GM21381 (cell line): ENCODE results near the gene SLC15A2.
"Not testable (repeated sequence)": the region's sequence is repeated elsewhere in the genome, so short reads cannot be mapped to it uniquely, and the experiment has no call there.

Experiments used
- ATAC-seq: cut with Tn5 transposase; IDR thresholded peaks from one replicate; pipeline ENCODE4 v1.9.1; 2021; ENCODE audit warnings: mild to moderate bottlenecking, moderate library complexity; ENCODE audit not compliant: unreplicated experiment

SLC15A2 gene, protein sequence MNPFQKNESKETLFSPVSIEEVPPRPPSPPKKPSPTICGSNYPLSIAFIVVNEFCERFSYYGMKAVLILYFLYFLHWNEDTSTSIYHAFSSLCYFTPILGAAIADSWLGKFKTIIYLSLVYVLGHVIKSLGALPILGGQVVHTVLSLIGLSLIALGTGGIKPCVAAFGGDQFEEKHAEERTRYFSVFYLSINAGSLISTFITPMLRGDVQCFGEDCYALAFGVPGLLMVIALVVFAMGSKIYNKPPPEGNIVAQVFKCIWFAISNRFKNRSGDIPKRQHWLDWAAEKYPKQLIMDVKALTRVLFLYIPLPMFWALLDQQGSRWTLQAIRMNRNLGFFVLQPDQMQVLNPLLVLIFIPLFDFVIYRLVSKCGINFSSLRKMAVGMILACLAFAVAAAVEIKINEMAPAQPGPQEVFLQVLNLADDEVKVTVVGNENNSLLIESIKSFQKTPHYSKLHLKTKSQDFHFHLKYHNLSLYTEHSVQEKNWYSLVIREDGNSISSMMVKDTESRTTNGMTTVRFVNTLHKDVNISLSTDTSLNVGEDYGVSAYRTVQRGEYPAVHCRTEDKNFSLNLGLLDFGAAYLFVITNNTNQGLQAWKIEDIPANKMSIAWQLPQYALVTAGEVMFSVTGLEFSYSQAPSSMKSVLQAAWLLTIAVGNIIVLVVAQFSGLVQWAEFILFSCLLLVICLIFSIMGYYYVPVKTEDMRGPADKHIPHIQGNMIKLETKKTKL

DNA sequence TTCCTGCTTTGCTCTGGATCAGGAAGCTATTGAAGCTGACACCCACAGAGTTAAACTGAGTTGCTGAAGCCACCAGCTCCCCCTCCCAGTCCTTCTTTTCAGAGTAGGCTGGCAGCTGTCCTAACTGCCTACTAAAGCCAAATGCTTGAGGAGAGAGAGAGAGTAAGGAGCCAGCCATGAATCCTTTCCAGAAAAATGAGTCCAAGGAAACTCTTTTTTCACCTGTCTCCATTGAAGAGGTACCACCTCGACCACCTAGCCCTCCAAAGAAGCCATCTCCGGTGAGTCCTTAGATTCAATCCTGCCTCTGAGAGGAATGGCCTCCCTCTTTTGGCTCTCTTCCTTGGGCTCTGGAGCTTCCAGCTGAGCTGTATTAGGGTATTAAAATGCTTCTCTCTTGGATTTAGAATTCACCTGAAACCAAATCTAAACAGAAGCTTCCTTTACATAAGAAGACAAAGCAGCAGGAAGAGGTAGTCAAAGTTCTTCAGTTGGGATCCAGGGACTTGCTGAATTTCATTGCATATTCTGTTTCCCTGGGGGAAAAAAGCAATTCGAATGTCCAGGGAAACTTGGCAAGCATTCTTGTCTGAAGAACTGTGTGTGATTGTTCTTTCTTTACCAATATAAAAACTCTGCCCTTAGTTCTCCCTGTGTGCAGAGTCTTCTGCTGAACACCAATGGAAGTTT, at the start of gene SLC15A2:
Gene SLC15A2 (plus strand): TSS at position 101 of the 690 bp plus-strand sequence. CDS start 76 bp downstream, at position 177.
- no peak for ATAC-seq

DNA sequence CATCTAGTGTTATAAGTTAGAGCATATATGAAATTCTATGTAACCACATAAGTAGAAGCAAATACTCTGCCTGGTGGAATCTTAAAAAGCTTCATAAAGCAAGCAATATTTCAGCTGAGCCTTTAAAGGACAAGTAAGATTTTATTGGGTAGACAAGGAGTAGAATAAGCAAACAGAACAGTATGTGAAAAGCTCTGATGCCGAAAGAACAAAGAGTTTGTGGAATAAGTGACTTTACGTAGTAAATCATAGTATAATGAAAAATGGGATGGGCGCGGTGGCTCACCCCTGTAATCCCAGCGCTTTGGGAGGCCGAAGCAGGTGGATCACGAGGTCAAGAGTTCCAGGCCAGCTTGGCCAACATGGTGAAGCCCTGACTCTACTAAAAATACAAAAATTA, 49.3 kb upstream of the SLC15A2 start:
- no peak for ATAC-seq

DNA sequence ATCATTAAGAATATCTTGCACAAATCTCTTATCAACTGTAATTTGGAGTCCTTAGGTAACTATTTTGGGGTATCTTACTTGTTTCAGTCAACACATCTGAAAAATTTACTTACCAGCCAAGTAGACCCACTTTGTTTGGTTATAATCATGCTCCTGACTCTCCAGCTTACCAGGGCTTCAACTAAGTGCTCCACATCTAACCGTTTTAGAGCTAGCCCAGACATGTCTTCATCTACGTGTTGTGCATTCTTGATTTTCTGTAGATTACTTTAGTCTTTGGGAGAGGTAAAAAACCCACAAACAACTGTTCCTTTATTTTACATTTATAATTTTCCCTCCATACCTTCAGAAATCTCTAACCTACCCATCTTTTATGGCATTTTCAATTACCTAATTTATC, 41.9 kb upstream of the SLC15A2 start:
- ATAC-seq = no peak

DNA sequence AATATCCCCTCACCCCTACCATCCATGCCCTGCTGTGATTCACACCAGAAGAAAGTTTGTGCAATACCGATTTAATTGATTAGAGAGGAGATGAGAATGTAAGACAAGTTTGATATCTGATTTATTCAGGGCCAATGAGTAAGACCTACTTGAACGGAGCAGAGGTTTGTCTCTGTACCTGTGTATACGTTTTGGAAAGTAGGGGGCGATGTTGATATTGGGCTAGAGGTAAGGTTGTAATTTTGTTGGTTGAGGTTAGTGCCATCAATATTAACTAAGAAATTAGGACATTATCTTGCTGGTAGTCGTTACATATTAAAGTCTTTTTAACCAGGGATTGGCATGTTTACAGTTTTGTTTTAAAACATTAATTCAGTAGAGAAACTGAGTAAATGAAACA, 38.6 kb upstream of the SLC15A2 start:
- ATAC-seq = no peak

DNA sequence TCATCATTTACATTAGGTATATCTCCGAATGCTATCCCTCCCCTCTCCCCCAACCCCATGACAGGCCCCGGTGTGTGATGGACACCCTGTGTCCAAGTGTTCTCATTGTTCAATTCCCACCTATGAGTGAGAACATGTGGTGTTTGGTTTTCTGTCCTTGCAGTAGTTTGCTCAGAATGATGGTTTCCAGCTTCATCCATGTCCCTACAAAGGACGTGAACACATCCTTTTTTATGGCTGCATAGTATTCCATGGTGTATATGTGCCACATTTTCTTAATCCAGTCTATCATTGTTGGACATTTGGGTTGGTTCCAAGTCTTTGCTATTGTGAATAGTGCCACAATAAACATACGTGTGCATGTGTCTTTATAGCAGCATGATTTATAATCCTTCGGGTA, 36.4 kb upstream of the SLC15A2 start:
- not testable (repeated sequence) for ATAC-seq

DNA sequence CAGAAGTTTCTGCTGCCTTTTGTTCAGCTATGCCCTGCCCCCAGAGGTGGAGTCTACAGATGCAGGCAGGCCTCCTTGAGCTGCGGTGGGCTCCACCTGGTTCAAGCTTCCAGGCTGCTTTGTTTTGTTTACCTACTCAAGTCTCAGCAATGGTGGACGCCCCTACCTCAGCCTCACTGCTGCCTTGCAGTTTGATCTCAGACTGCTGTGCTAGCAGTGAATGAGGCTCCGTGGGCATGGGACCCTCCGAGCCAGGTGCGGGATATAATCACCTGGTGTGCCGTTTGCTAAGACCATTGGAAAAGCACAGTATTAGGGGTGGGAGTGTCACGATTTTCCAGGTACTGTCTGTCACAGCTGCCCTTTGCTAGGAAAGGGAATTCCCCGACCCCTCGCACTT, 31.0 kb upstream of the SLC15A2 start:
- ATAC-seq = not testable (repeated sequence)

DNA sequence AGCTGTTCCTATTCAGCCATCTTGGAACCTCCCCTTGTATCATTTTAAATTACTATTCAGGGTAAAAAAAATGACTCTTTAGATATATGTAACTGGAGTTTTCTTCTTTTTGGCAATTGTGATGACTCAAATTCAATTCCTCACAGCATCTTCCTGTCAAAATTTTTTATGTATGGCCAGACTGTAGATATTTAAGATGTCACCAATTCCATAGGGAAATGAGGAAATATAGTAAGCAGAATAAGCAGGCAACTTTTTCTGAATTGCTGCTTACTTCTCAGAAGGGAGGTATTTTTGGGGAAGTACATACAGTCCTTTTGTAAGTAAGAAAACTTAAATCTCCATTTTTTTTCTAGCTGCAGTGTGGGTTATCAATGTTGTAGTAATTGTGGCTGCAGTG, 30.4 kb upstream of the SLC15A2 start:
- ATAC-seq = no peak

DNA sequence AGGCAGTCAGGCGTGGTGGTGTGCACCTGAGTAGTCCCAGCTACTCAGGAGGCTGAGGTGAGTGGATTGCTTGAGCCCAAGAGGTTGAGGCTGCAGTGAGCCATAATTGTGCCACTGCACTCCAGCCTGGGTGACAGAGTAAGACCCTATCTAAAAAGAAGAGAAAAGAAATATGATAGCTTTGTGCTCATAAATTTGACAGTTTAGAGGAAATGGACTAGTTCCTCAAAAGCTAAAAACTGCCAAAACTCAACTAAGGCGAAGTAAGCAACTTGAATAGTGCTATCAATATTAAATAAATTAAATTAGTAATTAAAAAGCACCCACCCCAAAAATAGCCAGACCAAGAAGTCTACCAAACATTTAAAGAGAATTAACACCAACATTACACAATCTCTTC, 24.5 kb upstream of the SLC15A2 start:
- ATAC-seq = no peak

DNA sequence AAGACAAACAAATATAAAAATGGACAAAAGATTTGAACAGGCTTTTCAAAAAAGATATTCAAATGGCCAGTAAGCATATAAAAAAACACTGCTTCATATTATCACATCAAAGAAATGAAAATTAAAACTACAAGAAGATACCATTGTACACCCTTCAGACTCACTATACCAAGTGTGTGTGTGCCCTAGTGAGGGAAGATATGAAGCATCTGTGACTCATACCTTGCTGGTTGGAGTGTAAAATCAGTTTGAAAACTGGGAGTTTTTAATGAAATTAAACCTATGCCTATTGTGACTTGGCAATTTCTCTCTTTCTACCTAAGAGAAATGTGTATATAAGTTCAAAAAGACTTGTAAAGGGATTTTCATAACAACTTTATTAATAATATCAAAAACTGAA, 23.5 kb upstream of the SLC15A2 start:
- ATAC-seq = no peak

DNA sequence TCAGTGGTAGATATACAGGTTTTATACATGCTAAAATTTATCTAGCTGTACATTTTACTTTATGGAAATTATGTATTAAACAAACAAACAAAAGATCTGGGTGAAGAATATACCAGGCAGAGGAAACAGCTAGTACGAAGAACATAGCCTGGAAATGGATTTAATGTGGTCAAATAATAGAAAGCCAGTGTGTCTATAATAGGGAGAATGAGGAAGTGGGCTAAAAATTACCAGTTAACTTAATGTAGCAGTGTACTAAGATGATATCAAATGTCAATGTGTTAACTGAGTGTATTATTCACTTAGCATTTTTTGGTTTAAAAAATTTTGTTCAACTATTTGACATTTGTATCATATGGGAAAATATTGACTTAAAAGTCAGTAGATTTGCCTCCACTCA, 22.8 kb upstream of the SLC15A2 start:
- no peak for ATAC-seq

DNA sequence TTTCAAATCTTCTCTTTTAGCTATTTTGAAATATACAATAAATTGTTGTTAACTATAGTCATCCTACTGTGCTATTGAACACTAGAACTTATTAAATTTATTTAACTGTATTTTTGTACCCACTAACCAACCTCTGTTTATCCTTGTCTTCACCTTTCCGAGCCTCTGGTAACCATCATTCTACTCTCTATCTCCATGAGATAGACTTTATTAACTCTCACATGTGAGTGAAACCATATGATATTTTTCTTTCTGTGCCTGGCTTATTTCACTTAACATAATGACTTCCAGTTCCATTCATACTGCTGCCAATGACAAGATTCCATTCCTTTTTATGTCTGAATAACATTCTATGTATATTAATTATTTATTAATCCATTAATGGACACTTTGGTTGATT, 15.8 kb upstream of the SLC15A2 start:
- ATAC-seq = no peak

DNA sequence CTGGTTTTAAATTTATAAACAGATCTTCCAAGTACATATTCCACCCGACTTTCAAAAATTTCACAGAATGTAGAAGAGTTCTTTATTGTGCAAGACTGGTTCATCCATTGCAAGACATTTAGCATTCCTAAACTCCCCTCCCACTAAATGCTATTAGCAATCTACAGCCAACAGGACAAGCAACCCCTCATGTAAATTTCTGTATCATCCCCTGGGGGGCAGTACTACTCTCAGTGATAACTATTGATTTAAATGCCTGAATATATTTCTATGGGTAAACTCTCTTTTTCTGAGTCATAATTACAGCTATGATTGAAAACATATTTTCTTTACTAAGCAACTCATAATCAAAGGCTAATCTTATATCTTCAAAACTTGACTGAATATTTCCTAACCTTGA, 10.7 kb upstream of the SLC15A2 start:
- no peak for ATAC-seq

DNA sequence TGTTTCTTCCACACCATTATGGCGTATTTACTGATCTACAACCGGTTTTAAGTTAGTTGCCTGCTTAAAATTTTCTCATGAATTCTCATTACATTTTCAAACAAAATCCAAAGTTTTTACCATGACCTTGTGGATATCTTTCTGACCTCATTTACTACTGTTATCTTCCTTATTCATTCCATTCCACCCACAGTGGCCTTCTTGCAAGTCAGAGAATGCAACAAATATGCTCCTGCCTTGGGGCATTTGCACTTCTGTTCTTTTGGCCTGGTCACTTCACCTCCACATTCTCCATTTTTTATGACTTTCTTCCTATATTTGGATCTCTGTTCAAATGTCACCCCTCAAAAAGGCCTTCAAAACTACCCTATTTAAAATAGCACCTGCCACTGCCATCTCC, 8.8 kb upstream of the SLC15A2 start:
- no peak for ATAC-seq

DNA sequence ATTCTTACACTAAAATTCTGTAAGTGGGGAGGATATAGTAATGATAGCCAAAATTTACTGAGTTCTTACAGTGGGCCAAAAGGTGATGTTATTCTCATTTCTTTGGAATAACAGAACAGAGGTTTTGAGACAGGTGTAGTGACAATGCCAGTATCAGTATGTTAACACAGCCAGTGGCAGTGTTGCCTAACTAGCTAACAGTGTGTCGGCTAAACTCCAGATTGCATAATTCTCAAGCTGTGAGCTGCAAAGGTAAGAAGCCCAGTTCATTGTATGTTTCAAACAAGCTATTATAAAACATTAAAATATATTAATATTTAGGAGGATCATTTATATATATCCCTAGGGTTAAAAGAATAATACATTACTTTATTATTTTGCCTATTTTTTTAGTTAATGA, 920 bp downstream of the SLC15A2 start:
- no peak for ATAC-seq

DNA sequence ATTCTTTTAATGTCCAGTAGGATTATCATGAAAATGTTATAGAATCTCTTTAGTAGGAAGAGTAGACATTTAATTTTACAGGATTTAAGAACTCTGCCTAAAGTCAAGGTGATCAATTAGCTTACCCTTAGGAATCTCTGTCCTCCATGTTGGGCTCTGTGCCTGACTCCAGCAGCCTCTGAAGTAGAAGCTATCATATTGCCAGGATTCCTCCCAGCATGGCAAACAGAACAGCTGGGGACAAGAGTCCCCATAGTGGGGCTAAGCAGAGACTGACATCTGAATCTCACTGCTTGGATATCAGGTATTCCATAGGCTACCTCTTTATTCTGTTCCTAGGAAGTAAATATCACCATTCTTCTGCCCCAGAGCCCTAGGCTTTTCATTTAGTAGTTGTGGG, 1.5 kb downstream of the SLC15A2 start:
- ATAC-seq = no peak

DNA sequence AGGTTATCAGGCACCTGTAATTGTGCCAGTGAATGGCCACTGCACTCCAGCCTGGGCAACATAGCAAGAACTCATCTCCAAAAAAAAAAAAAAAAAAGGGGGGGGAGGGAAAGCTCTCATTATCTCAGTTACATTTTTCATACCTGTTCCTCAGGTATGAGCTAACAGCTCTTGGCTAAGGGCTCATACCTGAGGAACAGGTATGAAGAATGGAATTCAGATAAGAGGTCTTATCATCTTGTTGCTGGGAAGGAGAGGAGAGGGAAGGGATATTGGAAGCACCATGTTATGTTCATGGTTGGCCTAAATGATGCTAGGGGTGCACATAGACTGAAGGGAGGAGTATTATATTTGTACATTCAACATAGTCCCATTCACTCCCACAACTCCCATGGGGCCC, 2.6 kb downstream of the SLC15A2 start:
- ATAC-seq = no peak

DNA sequence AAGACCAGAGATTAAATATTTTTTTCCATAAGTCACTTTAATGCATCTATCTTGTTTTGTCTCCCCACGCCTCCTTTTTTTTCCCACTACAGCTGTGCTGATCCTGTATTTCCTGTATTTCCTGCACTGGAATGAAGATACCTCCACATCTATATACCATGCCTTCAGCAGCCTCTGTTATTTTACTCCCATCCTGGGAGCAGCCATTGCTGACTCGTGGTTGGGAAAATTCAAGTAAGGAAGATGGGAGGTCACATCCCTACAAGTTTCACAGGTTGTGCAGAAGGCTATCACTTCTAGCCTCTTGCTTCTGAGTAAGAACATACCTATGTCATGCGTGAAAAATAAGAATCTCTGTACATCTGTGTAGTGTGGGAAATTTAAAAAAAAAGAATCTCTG, 3.1 kb downstream of the SLC15A2 start:
- ATAC-seq = no peak

DNA sequence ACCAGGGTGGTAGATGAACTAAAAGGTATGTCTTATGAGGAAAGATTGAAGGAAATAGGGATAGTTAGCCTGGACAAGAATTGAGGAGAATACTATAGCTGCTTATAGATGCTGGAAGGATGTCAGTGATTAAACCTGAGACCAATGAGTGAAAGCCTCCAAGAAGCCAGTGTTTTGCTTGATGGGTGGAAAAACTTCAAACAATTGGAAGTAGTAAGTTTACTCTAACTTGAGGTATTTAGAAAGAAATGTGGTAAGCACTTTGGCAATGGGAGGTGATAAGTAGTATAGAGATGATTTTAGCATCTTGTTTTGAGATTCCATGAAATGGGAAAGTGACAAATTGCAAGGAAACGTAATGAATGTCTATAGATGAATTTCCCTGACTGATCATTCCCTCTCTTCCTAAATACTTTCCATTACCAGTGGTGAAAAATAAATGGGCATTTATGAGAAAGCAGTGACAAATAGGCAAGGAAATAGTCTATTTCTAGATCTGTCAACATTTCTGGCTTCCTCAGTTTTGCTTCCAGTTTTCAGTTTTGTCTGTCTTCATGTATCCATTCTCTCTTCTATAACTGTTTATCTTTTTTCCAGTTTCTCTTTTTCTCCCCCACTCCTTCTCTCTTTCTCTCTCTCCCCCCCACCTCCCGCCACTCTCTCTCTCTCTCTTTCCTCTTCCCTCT, 19.2 kb downstream of the SLC15A2 start:
- ATAC-seq = no peak

DNA sequence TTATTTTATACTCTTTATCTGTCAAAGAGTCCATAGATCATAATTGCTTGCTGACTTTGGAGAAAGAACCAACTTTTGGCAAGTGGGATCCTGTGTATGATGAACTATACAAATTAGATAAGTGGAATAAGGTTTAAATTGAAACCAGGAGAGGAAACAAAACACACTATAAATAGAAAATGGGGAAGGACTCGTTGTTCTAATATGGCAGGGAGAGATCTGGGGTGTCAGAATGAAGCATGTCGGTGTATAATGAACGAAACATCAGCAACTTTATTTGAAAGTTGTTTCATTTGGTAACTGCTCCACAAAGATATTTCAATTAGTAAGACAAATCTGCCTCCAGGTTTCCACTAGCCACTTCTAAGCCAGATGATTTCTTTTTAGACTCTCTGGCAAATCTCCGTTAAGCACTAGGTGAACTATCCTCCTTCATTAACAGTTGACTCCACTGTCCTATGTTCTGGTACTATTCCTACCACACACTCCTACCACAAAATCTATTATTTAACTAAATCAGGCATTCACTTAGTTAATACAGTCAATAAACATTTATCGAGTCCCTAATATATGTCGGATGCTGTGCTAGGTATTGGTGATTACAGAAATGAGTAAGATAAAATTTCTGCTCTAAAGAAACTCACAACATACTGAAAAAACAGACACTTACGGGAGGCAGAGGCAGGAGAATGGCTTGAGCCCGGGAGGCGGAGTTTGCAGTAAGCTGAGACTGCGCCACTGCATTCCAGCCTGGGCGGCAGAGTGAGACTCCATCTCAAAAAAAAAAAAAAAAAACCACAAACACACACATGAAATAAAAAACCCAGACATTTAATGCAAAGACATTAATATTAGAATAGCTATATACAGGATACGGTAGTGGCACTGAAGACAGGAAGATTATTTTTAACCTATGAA, 20.1 kb downstream of the SLC15A2 start:
- no peak for ATAC-seq

DNA sequence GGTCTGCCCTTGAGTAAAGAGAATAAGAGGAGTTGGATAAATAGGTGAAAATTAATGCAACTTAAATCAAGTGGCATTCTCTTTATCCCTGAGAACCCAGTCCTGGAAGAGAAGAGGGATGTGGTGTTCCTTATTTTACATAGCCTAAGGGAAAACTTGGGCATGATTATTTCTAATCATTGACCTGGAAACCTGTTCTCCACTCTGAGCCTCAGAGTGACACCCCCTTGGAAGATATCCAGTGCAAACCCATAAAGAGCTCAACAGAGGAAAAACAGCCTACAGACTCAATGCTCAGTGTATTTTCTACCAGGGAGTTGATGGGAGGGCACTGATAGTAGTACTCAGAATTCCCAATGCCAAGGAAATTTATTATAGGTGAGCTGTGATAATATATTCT, 22.0 kb downstream of the SLC15A2 start:
- no peak for ATAC-seq
